ENCODE results near the gene MARK2.

Gene MARK2

DNA sequence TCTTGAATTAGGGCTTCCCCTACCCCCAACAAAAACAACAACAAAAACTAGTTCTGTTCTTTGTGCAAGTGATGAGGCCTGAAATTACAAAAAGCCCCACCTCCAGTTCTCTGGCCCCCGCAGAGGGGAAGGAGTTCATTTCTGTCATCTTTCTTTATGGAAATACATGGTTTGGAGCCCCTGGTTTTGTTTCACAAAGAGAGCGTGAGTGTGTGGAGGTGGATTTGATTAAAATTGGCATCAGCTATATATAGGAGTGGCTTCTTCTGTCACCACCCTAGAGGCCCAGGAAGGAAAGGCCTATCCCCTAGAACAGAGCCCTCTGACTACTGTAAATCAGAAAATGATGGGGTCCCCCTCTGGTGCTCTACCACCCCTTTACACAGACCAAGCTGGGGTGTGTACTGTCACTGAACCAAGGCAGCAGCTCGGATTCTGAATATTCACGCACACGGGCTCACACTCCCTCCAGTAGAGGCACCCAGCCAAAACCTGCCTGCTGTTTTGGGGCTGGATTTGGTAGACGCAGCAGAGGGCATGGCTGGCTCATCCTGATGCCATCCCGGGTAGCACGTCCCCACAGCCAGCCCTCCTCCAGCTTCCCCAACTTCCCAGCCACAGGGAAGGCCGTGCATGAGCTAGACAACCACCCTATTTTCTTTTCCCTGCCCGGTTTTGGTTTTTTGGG is 58.7 kb downstream of the MARK2 start:
- H3K4me3 ChIP-seq (ENCODE audit: low read depth, low read length) = no peak overlapping the region
- no peaks in the 10 kb centered on the region for H3K27me3 ChIP-seq (ENCODE audit: control insufficient read depth, insufficient read depth, low read length)
- no peak overlapping the region for H3K27ac ChIP-seq (ENCODE audit: low read depth, low read length)
- no peaks in the 10 kb centered on the region for H3K9me3 ChIP-seq (ENCODE audit: control insufficient read depth, insufficient read depth, low read length)
- no peak overlapping the region for H3K9ac ChIP-seq (ENCODE audit: low read depth, low read length)
- no peaks in the 10 kb centered on the region for H3K4me1 ChIP-seq (ENCODE audit: control insufficient read depth, insufficient read depth, low read length)
- H3K36me3 ChIP-seq (ENCODE audit: control insufficient read depth, insufficient read depth, low read length) = peaks cover 74% of the 10 kb centered on the region

DNA sequence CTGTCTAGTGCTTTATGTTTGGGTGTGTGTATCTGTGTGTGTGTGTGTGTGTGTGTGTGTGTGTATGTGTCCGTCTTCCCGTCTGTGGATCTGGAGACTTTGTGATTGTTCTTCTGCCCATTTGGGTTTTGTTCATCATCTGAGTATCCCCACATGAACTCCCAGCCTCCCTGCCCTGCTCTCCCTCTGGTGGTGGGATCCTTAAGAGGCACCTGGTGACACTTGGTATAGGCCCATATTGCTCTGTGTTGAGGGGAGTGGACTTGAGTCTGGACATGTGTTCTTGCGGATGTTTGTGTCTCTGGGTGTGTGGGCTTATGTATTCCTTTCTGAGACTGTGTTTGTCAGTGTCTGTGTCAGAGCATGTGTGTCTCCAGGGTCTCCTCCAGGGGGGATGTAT is 62.8 kb downstream of the MARK2 start:
- H3K36me3 ChIP-seq (ENCODE audit: control insufficient read depth, insufficient read depth, low read length) = peaks cover 91% of the 10 kb centered on the region
- no peaks in the 10 kb centered on the region for H3K27me3 ChIP-seq (ENCODE audit: control insufficient read depth, insufficient read depth, low read length)
- no peaks in the 10 kb centered on the region; the same call in 1 of the 2 replicates for H3K4me1 ChIP-seq (ENCODE audit: control insufficient read depth, insufficient read depth, low read length)
- H3K9ac ChIP-seq (ENCODE audit: low read depth, low read length) = no peak overlapping the region
- H3K4me3 ChIP-seq (ENCODE audit: low read depth, low read length) = no peak overlapping the region
- no peaks in the 10 kb centered on the region for H3K9me3 ChIP-seq (ENCODE audit: control insufficient read depth, insufficient read depth, low read length)
- H3K27ac ChIP-seq (ENCODE audit: low read depth, low read length) = no peak overlapping the region

DNA sequence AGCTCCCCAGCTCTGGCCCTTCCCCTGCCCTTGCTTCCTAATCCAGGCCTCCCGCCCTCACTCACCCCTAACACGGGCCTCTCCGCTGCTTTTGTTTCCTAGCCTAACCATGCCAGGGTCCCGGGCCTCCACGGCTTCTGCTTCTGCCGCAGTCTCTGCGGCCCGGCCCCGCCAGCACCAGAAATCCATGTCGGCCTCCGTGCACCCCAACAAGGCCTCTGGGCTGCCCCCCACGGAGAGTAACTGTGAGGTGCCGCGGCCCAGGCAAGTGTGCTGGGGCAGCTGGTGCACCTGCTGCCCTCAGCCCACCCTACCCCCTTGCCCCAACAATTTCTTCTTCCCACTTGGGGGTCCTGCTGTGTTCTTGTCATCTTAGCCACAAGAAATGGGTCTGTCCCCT is 65.0 kb downstream of the MARK2 start:
- Histone ChIP-seq H3K9ac (ENCODE audit: low read depth, low read length) (no peak overlapping the region), H3K36me3 (ENCODE audit: control insufficient read depth, insufficient read depth, low read length) (peaks cover 68% of the 10 kb centered on the region), H3K27me3 (ENCODE audit: control insufficient read depth, insufficient read depth, low read length) (no peaks in the 10 kb centered on the region), H3K4me1 (ENCODE audit: control insufficient read depth, insufficient read depth, low read length) (peaks cover 19% of the 10 kb centered on the region), H3K9me3 (ENCODE audit: control insufficient read depth, insufficient read depth, low read length) (no peaks in the 10 kb centered on the region), H3K27ac (ENCODE audit: low read depth, low read length) (no peak overlapping the region), H3K4me3 (ENCODE audit: low read depth, low read length) (no peak overlapping the region)

DNA sequence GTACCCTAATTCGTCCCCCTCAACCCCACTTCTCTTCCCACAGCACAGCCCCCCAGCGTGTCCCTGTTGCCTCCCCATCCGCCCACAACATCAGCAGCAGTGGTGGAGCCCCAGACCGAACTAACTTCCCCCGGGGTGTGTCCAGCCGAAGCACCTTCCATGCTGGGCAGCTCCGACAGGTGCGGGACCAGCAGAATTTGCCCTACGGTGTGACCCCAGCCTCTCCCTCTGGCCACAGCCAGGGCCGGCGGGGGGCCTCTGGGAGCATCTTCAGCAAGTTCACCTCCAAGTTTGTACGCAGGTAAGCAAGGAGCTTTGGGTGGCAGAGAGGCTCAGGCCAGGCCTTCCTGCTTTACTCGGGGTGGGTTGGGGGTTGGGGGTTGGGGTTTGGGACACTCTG is 65.8 kb downstream of the MARK2 start:
- Histone ChIP-seq H3K27me3 (ENCODE audit: control insufficient read depth, insufficient read depth, low read length) (no peaks in the 10 kb centered on the region), H3K36me3 (ENCODE audit: control insufficient read depth, insufficient read depth, low read length) (peaks cover 60% of the 10 kb centered on the region), H3K4me1 (ENCODE audit: control insufficient read depth, insufficient read depth, low read length) (peaks cover 26% of the 10 kb centered on the region), H3K27ac (ENCODE audit: low read depth, low read length) (no peak overlapping the region), H3K4me3 (ENCODE audit: low read depth, low read length) (no peak overlapping the region), H3K9me3 (ENCODE audit: control insufficient read depth, insufficient read depth, low read length) (no peaks in the 10 kb centered on the region), H3K9ac (ENCODE audit: low read depth, low read length) (no peak overlapping the region)

DNA sequence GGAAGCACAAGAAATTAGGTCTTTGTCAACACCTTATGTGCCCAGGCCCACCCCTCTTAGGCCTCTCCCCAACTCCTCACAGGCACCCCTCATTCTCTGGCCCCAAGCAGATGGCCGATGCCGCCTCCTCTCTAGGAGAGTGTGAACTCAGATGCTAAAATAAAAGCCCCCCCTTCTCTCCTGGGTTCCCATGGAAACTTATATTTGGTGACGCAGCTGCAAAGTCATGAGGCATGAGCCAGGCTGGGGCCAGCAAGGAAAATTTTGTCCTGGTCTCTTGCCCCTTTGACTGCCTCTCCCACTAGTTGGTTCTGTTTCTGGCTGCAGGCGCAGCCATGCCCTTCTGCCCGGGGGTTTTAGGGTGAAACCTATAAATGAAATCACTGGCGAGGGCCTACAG is 66.3 kb downstream of the MARK2 start:
- Histone ChIP-seq H3K4me3 (ENCODE audit: low read depth, low read length) (no peak overlapping the region), H3K27ac (ENCODE audit: low read depth, low read length) (no peak overlapping the region), H3K36me3 (ENCODE audit: control insufficient read depth, insufficient read depth, low read length) (peaks cover 55% of the 10 kb centered on the region), H3K9me3 (ENCODE audit: control insufficient read depth, insufficient read depth, low read length) (no peaks in the 10 kb centered on the region), H3K4me1 (ENCODE audit: control insufficient read depth, insufficient read depth, low read length) (peaks cover 30% of the 10 kb centered on the region), H3K9ac (ENCODE audit: low read depth, low read length) (no peak overlapping the region), H3K27me3 (ENCODE audit: control insufficient read depth, insufficient read depth, low read length) (no peaks in the 10 kb centered on the region)

DNA sequence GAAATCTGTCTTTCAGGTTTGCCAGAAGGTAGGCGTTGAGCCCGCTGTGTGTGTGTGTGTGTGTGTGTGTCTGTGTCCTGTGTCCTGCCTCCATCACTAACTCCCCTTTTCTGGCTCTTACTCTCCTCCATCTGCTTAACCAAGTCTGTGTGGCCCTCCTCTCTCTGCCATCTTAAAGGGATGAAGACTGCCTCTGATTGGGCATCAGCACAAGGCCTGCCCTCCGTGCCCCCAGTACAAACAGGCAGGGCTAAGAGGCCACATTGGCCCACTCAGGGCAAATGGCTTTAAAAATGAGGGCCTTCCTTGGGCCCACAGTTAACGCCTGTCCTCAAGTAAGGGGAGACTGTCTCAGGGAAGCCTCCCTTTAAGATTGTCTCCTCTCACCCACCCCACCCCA is 67.2 kb downstream of the MARK2 start:
- no peak overlapping the region for H3K9ac ChIP-seq (ENCODE audit: low read depth, low read length)
- H3K4me3 ChIP-seq (ENCODE audit: low read depth, low read length) = no peak overlapping the region
- peaks cover 37% of the 10 kb centered on the region for H3K4me1 ChIP-seq (ENCODE audit: control insufficient read depth, insufficient read depth, low read length)
- H3K9me3 ChIP-seq (ENCODE audit: control insufficient read depth, insufficient read depth, low read length) = no peaks in the 10 kb centered on the region
- no peaks in the 10 kb centered on the region for H3K27me3 ChIP-seq (ENCODE audit: control insufficient read depth, insufficient read depth, low read length)
- no peak overlapping the region for H3K27ac ChIP-seq (ENCODE audit: low read depth, low read length)
- peaks cover 46% of the 10 kb centered on the region for H3K36me3 ChIP-seq (ENCODE audit: control insufficient read depth, insufficient read depth, low read length)

DNA sequence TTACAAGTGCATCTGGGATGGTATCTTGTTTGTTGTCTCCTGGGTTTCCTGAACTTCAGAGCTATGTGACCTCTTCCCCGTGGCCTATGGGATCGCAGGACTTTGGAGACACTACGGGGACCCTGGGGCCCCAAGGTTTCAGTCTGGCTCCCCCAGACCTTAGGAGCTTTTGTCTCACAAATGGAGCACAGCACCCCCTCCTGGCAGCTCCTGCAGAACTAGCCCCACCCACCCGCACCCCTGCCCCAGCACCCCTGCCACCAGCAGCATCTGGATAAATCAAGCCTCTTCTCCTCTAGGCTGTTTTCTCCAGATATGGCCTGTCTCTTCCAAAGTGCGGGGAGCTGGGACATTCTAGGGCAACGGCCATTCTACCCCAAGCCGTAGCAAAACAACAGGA is 67.7 kb downstream of the MARK2 start:
- peaks cover 38% of the 10 kb centered on the region for H3K4me1 ChIP-seq (ENCODE audit: control insufficient read depth, insufficient read depth, low read length)
- no peak overlapping the region for H3K9ac ChIP-seq (ENCODE audit: low read depth, low read length)
- no peaks in the 10 kb centered on the region for H3K27me3 ChIP-seq (ENCODE audit: control insufficient read depth, insufficient read depth, low read length)
- peaks cover 43% of the 10 kb centered on the region for H3K36me3 ChIP-seq (ENCODE audit: control insufficient read depth, insufficient read depth, low read length)
- H3K9me3 ChIP-seq (ENCODE audit: control insufficient read depth, insufficient read depth, low read length) = no peaks in the 10 kb centered on the region
- H3K27ac ChIP-seq (ENCODE audit: low read depth, low read length) = no peak overlapping the region
- no peak overlapping the region for H3K4me3 ChIP-seq (ENCODE audit: low read depth, low read length)

DNA sequence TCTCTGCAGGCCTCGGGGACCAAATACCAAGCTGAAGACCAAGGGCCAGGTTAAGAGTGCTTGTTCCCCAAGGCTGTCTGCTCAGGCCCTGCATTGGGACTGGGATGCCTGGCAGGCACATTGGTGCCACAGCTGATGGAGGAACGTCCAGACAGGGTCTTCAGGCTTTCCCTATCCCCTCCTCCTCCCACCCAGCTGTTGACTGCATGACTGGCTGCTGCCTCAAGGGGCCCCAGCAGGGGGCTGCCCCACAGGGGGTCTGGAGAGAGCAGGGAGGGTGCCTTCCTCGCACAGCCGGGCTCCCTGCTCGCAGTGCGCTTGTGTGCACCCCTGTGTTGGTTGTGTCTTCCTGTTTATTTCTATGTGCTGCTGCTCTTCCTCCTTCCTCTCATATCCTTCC is 68.2 kb downstream of the MARK2 start:
- Histone ChIP-seq H3K4me1 (ENCODE audit: control insufficient read depth, insufficient read depth, low read length) (peaks cover 38% of the 10 kb centered on the region), H3K36me3 (ENCODE audit: control insufficient read depth, insufficient read depth, low read length) (peaks cover 39% of the 10 kb centered on the region), H3K9me3 (ENCODE audit: control insufficient read depth, insufficient read depth, low read length) (no peaks in the 10 kb centered on the region), H3K27me3 (ENCODE audit: control insufficient read depth, insufficient read depth, low read length) (no peaks in the 10 kb centered on the region), H3K27ac (ENCODE audit: low read depth, low read length) (no peak overlapping the region), H3K9ac (ENCODE audit: low read depth, low read length) (no peak overlapping the region), H3K4me3 (ENCODE audit: low read depth, low read length) (no peak overlapping the region)

DNA sequence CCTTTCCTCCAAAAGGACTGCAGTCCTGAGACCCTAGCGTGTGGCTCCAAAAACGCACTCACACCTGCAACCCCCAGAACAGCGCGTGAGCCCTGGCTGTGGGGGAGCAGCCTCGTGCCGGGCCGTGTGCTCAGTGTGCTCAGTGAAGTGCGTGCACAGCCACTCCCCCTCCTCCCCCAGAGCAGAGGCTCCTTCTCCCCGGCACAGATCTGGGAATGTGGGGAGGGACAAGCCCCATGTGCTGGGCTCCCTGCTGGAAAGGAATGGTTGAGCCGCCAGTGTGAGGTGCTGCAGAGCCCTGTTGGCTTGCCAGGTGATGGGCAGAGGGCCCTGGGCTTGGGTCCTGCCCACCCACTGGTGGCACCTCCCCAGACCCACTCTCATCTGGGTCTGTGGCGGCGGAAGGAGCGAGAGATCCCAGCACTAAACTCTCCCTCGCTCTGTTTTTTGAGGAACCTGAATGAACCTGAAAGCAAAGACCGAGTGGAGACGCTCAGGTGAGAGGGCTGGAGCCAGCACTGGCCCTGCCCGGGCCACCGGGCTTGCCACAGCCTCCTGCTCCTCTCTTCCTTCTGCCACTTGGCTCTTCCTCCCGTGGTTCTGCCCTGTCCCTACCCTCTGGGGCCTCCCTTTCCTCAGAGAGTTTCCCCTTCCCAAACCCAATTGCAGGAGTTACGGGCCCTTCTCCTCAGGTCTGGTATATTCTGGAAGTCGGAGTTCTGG is 69.1 kb downstream of the MARK2 start:
- H3K9me3 ChIP-seq (ENCODE audit: control insufficient read depth, insufficient read depth, low read length) = no peaks in the 10 kb centered on the region
- H3K4me3 ChIP-seq (ENCODE audit: low read depth, low read length) = no peak overlapping the region
- H3K9ac ChIP-seq (ENCODE audit: low read depth, low read length) = no peak overlapping the region
- H3K27ac ChIP-seq (ENCODE audit: low read depth, low read length) = peak overlapping the region; percentile 52
- H3K4me1 ChIP-seq (ENCODE audit: control insufficient read depth, insufficient read depth, low read length) = peaks cover 38% of the 10 kb centered on the region
- peaks cover 39% of the 10 kb centered on the region for H3K36me3 ChIP-seq (ENCODE audit: control insufficient read depth, insufficient read depth, low read length)
- H3K27me3 ChIP-seq (ENCODE audit: control insufficient read depth, insufficient read depth, low read length) = no peaks in the 10 kb centered on the region

DNA sequence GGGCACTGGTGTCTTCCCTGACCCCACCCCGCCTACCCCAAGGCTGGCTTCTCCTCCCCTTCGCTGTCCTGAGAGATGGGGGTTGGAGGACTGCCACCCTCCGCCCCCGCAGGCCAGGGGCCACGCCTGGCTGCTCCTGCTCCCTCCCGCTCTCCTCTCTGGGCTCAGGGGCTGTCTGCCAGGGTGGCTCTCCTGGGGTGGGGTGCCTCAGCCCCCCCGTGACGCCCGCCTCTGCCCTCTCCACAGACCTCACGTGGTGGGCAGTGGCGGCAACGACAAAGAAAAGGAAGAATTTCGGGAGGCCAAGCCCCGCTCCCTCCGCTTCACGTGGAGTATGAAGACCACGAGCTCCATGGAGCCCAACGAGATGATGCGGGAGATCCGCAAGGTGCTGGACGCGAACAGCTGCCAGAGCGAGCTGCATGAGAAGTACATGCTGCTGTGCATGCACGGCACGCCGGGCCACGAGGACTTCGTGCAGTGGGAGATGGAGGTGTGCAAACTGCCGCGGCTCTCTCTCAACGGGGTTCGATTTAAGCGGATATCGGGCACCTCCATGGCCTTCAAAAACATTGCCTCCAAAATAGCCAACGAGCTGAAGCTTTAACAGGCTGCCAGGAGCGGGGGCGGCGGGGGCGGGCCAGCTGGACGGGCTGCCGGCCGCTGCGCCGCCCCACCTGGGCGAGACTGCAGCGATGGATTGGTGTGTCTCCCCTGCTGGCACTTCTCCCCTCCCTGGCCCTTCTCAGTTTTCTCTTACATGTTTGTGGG is 69.9 kb downstream of the MARK2 start:
- Histone ChIP-seq H3K36me3 (ENCODE audit: control insufficient read depth, insufficient read depth, low read length) (peaks cover 35% of the 10 kb centered on the region), H3K27ac (ENCODE audit: low read depth, low read length) (peak overlapping the region; percentile 67), H3K9ac (ENCODE audit: low read depth, low read length) (no peak overlapping the region), H3K27me3 (ENCODE audit: control insufficient read depth, insufficient read depth, low read length) (no peaks in the 10 kb centered on the region), H3K4me1 (ENCODE audit: control insufficient read depth, insufficient read depth, low read length) (peaks cover 38% of the 10 kb centered on the region), H3K4me3 (ENCODE audit: low read depth, low read length) (no peak overlapping the region), H3K9me3 (ENCODE audit: control insufficient read depth, insufficient read depth, low read length) (no peaks in the 10 kb centered on the region)
